Natural killer cell (primary cell): ENCODE data around the gene WASF2. TPM values are rescaled to one million over a fixed set of nuclear protein-coding genes. Genes with fewer than 3 reads are reported as not detected.

Experiments
- ATAC-seq, 3 donors: fragments of 150-1000 bp in 2 of 3; fragments of 200-7000 bp in 1 of 3; cut with Tn5 transposase; 1 replicate in 1 of 3; 2 replicates in 2 of 3; pipeline ENCODE4 v1.10.0; 2021; ENCODE audit warnings: mild to moderate bottlenecking in 2 of 3, moderate library complexity in 2 of 3
- DNase-seq, 2 donors: peaks; one replicate each; pipeline versions ENCODE4 v3.0.0 to v3.0.0-alpha.2; 2013 to 2021; ENCODE audit warnings: mixed read lengths in 1 of 2
- H3K27ac ChIP-seq: one replicate; pipeline ENCODE4 v1.5.1; 2013; ENCODE audit warnings: mild to moderate bottlenecking, low read length
- H3K27me3 ChIP-seq: one replicate; pipeline ENCODE4 v1.6.1; 2013; ENCODE audit warnings: low read length; ENCODE audit not compliant: control insufficient read depth, insufficient read depth
- H3K36me3 ChIP-seq: one replicate; pipeline ENCODE4 v1.6.1; 2013; ENCODE audit warnings: low read length; ENCODE audit not compliant: control insufficient read depth, insufficient read depth
- H3K4me1 ChIP-seq: one replicate; pipeline ENCODE4 v1.6.1; 2013; ENCODE audit warnings: low read length; ENCODE audit not compliant: control insufficient read depth, insufficient read depth
- H3K4me3 ChIP-seq: one replicate; pipeline ENCODE4 v1.5.1; 2013; ENCODE audit warnings: low read length
- H3K9me3 ChIP-seq: one replicate; pipeline ENCODE4 v1.6.1; 2013; ENCODE audit warnings: low read length; ENCODE audit not compliant: control insufficient read depth, insufficient read depth
- H3K27ac Mint-ChIP-seq, 2 donors: one replicate each; pipeline ENCODE4 v1.8.0; 2022; ENCODE audit warnings: mild to moderate bottlenecking in 2 of 2, mixed read lengths in 2 of 2, moderate library complexity in 1 of 2
- H3K27me3 Mint-ChIP-seq, 2 donors: one replicate each; pipeline ENCODE4 v1.8.0; 2022; ENCODE audit warnings: low read depth in 2 of 2, mixed read lengths in 2 of 2
- H3K36me3 Mint-ChIP-seq: one replicate; pipeline ENCODE4 v1.8.0; 2022; ENCODE audit warnings: mixed read lengths
- H3K4me1 Mint-ChIP-seq, 2 donors: one replicate each; pipeline ENCODE4 v1.8.0; 2022; ENCODE audit warnings: mixed read lengths in 2 of 2
- H3K4me3 Mint-ChIP-seq: one replicate; pipeline ENCODE4 v1.8.0; 2022; ENCODE audit warnings: mild to moderate bottlenecking, moderate library complexity, mixed read lengths
- H3K9me3 Mint-ChIP-seq, 2 donors: one replicate each; pipeline ENCODE4 v1.8.0; 2022; ENCODE audit warnings: mixed read lengths in 2 of 2
- CTCF ChIP-seq: fragments of 200-600 bp; IDR thresholded peaks from one replicate; pipeline ENCODE4 v1.8.0; 2022; ENCODE audit warnings: antibody characterized with exemption
- WGBS: methylation state at CpG from one replicate; pipeline ENCODE4 v1.1.7; 2013; ENCODE audit warnings: missing lambda C conversion rate; ENCODE audit not compliant: insufficient coverage; 5-methylcytosine and 5-hydroxymethylcytosine counted together
- intact Hi-C: fragments of 100-400 bp; cut with micrococcal nuclease; formaldehyde crosslinking; loops from one replicate; pipeline ENCODE4 v1.14.2; 2022
- total RNA-seq, 4 donors: library from RNA; stranded (reverse); fragments of 120-200 nt in 1 of 4; gene quantifications; one replicate each; pipeline versions ENCODE4 v1.2.3 to v1.2.4, GENCODE V29; 2013 to 2022

WASF2 gene
- total RNA-seq, 3 donors from 2014 or later (not counting 1 experiment from before 2014, with no cell fraction given) = 137 to 153 (median 143) TPM

GRCh38 chr1:27505420-27505680 is 15.4 kb upstream of the WASF2 start:
- whole genome bisulfite sequencing = 90% methylated on average over 5 of the region's 5 CpGs
- no peak for TF ChIP-seq CTCF
- Histone ChIP-seq H3K27me3 (no peaks in the 10 kb centered on the region), H3K9me3 (no peaks in the 10 kb centered on the region), H3K4me1 (no peaks in the 10 kb centered on the region), H3K4me3 (no peak overlapping the region), H3K36me3 (no peaks in the 10 kb centered on the region), H3K27ac (no peak overlapping the region)
- intact Hi-C loops = no loop called here
- Mint-ChIP-seq H3K9me3 (no peaks in the 10 kb centered on the region), H3K4me3 (no peak overlapping the region), H3K4me1 (no peaks in the 10 kb centered on the region), H3K27ac (no peak overlapping the region), H3K27me3 (no peaks in the 10 kb centered on the region), H3K36me3 (no peaks in the 10 kb centered on the region)
- no peak for DNase-seq
- ATAC-seq = no peak

- DNase-seq (no peak), ATAC-seq (no peak)
- Histone ChIP-seq H3K36me3 (no peaks in the 10 kb centered on the region), H3K4me3 (no peak overlapping the region), H3K27ac (no peak overlapping the region), H3K27me3 (no peaks in the 10 kb centered on the region), H3K4me1 (no peaks in the 10 kb centered on the region), H3K9me3 (no peaks in the 10 kb centered on the region)
- Mint-ChIP-seq H3K4me3 (no peak overlapping the region), H3K9me3 (no peaks in the 10 kb centered on the region), H3K36me3 (no peaks in the 10 kb centered on the region), H3K27ac (no peak overlapping the region), H3K4me1 (no peaks in the 10 kb centered on the region), H3K27me3 (no peaks in the 10 kb centered on the region)
- intact Hi-C loops = no loop called here
- TF ChIP-seq CTCF = no peak
- 94% methylated on average over 13 of the region's 13 CpGs for WGBS
Measured at GRCh38 chr1:27504588-27505419, 14.8 kb upstream of the WASF2 start.

- Histone ChIP-seq H3K4me1 (no peaks in the 10 kb centered on the region), H3K4me3 (no peak overlapping the region), H3K27me3 (no peaks in the 10 kb centered on the region), H3K9me3 (no peaks in the 10 kb centered on the region), H3K27ac (no peak overlapping the region), H3K36me3 (no peaks in the 10 kb centered on the region)
- Mint-ChIP-seq H3K4me1 (no peaks in the 10 kb centered on the region), H3K27ac (no peak overlapping the region), H3K27me3 (no peaks in the 10 kb centered on the region), H3K4me3 (no peak overlapping the region), H3K36me3 (no peaks in the 10 kb centered on the region), H3K9me3 (no peaks in the 10 kb centered on the region)
- intact Hi-C loops = no loop called here
- ATAC-seq (no peak), DNase-seq (no peak)
- WGBS = 94% methylated on average over 11 of the region's 12 CpGs
- no peak for TF ChIP-seq CTCF
Measured at GRCh38 chr1:27503844-27504587, 14.0 kb upstream of the WASF2 start.
